Ovary (tissue), 9 donors: ENCODE measurements around the gene KIAA1328. TPM values are rescaled to one million over a fixed set of nuclear protein-coding genes. Genes with fewer than 3 reads are reported as not detected.
"Not testable (repeated sequence)": the region's sequence is repeated elsewhere in the genome, so short reads cannot be mapped to it uniquely, and the experiment has no call there.

Experiments
- DNase-seq, 5 donors: peaks; one replicate each; pipeline ENCODE4 v3.0.0-alpha.2; 2019 to 2020
- H3K27ac ChIP-seq, 2 donors: fragments of 200-600 bp; one replicate each; pipeline versions ENCODE4 v1.5.1 to v1.8.0; 2019 to 2022
- H3K27me3 ChIP-seq: fragments of 200-600 bp; one replicate; pipeline ENCODE4 v1.8.0; 2022
- H3K36me3 ChIP-seq: fragments of 200-600 bp; sonication (generic); one replicate; pipeline ENCODE4 v1.5.1; 2019
- H3K4me1 ChIP-seq: one replicate; pipeline ENCODE4 v1.8.1; 2013; ENCODE audit warnings: mild to moderate bottlenecking, moderate library complexity; ENCODE audit not compliant: insufficient read depth
- H3K4me3 ChIP-seq: fragments of 200-600 bp; sonication (generic); one replicate; pipeline ENCODE4 v1.5.1; 2017
- H3K9me3 ChIP-seq, 2 donors: fragments of 200-600 bp in 1 of 2; sonication (generic) in 1 of 2; one replicate each; pipeline versions ENCODE4 v1.5.1 to v1.8.1; 2013 to 2019; ENCODE audit warnings: mild to moderate bottlenecking in 1 of 2, moderate library complexity in 1 of 2
- EP300 ChIP-seq: sonication (generic); formaldehyde crosslinking; IDR thresholded peaks from one replicate; pipeline ENCODE4 v1.6.1; 2017; ENCODE audit warnings: antibody characterized with exemption
- POLR2A ChIP-seq: fragments of 450-650 bp; IDR thresholded peaks from one replicate; pipeline ENCODE4 v1.6.1; 2017; ENCODE audit warnings: antibody characterized with exemption, mild to moderate bottlenecking, moderate library complexity
- WGBS, 3 donors: extraction: QIAGEN DNeasy Blood & Tissue Kit in 1 of 3; methylation state at CpG; one replicate each; pipeline versions ENCODE4 v1.1.5 to v1.1.7; 2013 to 2017; 5-methylcytosine and 5-hydroxymethylcytosine counted together
- intact Hi-C, 4 donors: fragments of 100-400 bp; cut with DNase I; formaldehyde crosslinking; loops; one replicate each; pipeline versions ENCODE4 v1.11.0 to v1.15.1; 2022 to 2023
- polyA plus RNA-seq, 2 donors: library from polyadenylated mRNA; stranded (reverse); fragments of 200-250 nt in 1 of 2; fragments of 350-450 nt in 1 of 2; fragmentation: Illumina TruSeq in 1 of 2; extraction: RNeasy Lipid Tissue Mini Kit (QIAGEN cat#74804) in 1 of 2; gene quantifications; one replicate each; pipeline ENCODE4 v1.2.3, GENCODE V29; 2013 to 2014
- total RNA-seq, 7 donors: library from RNA; depleted of rRNA in 2 of 7; stranded (reverse); fragments of >200 nt in 2 of 7; fragmentation: NEBNext Ultra II Directional in 3 of 7; extraction: Animal tissue kit (Norgen Biotek cat#: 25700) in 3 of 7; gene quantifications; one replicate each; pipeline versions ENCODE4 v1.1.0 to v1.2.4, GENCODE V29; 2016 to 2023
- TF ChIP-seq, protein P1 (sequence below), 3 donors: fragments of 450-650 bp in 2 of 3; fragments of 200-600 bp in 1 of 3; IDR thresholded peaks; one replicate each; pipeline versions ENCODE4 v1.5.1 to v1.8.0; 2016 to 2022; ENCODE audit warnings: antibody characterized with exemption in 3 of 3, mild to moderate bottlenecking in 1 of 3
- donor health status: DM: no; HTN: no; CAD: no; lungs with moderate emphysema.
- donor health status: DM: no; HTN: no; CAD: no.
- donor health status: Bipolar disorder and iron deficiency.
- donor health status: DM: yes; HTN: yes; CAD: no.
- donor health status: DM: no; HTN: no; CAD: no.
- donor health status: DM: yes; HTN: yes; CAD: no.

The KIAA1328 gene
- total and polyA plus RNA-seq, 9 donors = 6.7 to 38.3 (median 18.7) TPM

DNA sequence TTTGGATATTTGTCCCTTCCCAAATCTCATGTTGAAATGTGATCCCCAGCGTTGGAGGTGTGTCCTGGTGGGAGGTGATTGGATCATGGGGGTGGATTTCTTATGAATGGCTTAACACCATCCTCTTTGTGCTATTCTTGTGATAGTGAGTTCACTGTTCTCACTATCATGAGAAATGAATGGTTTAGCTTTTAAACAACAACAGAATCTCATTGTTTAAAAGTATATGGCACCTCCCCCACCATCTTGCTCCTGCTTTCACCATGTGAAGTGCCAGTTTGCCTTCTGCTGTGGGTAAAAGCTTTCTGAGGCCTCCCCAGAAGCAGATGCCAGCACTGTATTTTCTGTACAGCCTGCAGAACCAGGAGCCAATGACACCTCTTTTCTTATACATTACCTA is 38.1 kb downstream of the KIAA1328 start:
- WGBS, 3 donors = 92 to 94% (median 94%) methylated on average over 1 of the region's 1 CpG
- H3K4me1 ChIP-seq = no peaks in the 10 kb centered on the region
- H3K27me3 ChIP-seq = no peaks in the 10 kb centered on the region
- TF ChIP-seq, protein P1, sequence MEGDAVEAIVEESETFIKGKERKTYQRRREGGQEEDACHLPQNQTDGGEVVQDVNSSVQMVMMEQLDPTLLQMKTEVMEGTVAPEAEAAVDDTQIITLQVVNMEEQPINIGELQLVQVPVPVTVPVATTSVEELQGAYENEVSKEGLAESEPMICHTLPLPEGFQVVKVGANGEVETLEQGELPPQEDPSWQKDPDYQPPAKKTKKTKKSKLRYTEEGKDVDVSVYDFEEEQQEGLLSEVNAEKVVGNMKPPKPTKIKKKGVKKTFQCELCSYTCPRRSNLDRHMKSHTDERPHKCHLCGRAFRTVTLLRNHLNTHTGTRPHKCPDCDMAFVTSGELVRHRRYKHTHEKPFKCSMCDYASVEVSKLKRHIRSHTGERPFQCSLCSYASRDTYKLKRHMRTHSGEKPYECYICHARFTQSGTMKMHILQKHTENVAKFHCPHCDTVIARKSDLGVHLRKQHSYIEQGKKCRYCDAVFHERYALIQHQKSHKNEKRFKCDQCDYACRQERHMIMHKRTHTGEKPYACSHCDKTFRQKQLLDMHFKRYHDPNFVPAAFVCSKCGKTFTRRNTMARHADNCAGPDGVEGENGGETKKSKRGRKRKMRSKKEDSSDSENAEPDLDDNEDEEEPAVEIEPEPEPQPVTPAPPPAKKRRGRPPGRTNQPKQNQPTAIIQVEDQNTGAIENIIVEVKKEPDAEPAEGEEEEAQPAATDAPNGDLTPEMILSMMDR (IDR thresholded peaks at IDR 0.05) = no peak
- TF ChIP-seq POLR2A (no peak), EP300 (no peak)
- no peak overlapping the region for H3K27ac ChIP-seq
- H3K4me3 ChIP-seq = no peak overlapping the region
- intact Hi-C loops = no loop called here
- H3K36me3 ChIP-seq = no peaks in the 10 kb centered on the region
- no peaks in the 10 kb centered on the region for H3K9me3 ChIP-seq
- no peak for DNase-seq

DNA sequence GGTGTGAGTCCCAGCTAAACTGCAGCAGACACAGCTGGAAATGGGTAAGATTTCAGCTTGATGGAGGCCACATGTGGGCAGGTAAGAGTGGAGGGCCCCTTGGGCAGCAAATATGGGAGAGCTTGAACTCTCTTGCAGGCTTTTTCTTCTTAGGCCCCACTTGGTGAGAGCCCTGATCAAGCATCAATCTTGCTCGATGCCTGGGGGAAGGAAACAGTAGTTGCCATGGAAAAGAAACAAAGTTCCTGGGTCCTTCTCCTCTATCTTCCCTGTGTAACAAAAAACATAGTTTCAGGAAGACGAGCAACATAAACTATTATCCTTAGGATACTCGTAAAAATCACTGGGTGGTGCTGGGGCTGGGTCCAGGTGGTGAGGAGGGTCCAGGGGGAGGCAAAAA is 42.9 kb downstream of the KIAA1328 start:
- Histone ChIP-seq H3K4me1 (no peaks in the 10 kb centered on the region), H3K9me3 (no peaks in the 10 kb centered on the region), H3K4me3 (no peak overlapping the region), H3K27ac (no peak overlapping the region), H3K36me3 (no peaks in the 10 kb centered on the region), H3K27me3 (no peaks in the 10 kb centered on the region)
- no peak for DNase-seq
- no peak for TF ChIP-seq EP300
- TF ChIP-seq POLR2A = no peak
- TF ChIP-seq, protein P1 (IDR thresholded peaks at IDR 0.05) = no peak
- WGBS, 3 donors = 87 to 90% (median 88%) methylated on average over 3 of the region's 3 CpGs
- intact Hi-C loops = no loop called here

DNA sequence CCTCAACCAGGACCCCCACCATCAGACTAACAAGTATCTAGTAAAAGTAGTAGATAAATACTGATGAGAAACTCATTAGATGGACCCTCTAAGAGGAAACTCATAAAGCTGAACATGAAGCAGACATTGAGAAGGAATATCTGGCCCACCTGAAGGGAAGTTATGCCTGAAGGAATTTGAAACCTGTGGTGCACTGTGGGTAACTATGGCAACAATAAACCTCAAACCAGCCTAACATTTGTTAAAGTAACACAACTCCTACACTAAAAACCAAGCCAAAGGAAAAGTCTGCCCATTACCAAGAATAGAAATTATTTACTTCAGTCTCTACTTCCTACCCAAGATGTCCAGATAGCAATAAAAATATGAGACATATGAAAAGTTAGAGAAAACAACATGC is 43.4 kb downstream of the KIAA1328 start:
- no peaks in the 10 kb centered on the region for H3K36me3 ChIP-seq
- no peaks in the 10 kb centered on the region for H3K4me1 ChIP-seq
- DNase-seq = no peak
- no peak for TF ChIP-seq EP300
- TF ChIP-seq POLR2A = no peak
- TF ChIP-seq, protein P1 (IDR thresholded peaks at IDR 0.05) = no peak
- intact Hi-C loops = no loop called here
- H3K4me3 ChIP-seq = no peak overlapping the region
- no peaks in the 10 kb centered on the region for H3K9me3 ChIP-seq
- H3K27ac ChIP-seq = no peak overlapping the region
- no peaks in the 10 kb centered on the region for H3K27me3 ChIP-seq

DNA sequence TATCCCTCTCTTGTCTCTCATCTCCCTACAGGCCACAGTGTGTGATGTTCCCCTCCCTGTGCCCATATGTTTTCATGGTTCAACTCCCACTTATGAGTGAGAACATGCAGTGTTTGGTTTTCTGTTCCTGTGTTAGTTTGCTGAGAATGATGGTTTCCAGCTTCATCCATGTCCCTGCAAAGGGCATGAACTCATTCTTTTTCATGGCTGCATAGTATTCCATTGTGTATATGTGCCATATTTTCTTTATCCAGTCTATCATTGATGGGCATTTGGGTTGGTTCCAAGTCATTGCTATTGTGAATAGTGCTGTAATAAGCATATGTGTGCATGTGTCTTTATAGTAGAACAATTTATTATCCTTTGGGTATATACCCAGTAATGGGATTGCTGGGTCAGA is 44.9 kb downstream of the KIAA1328 start:
- H3K4me1 ChIP-seq, intact Hi-C loops, H3K9me3 ChIP-seq, DNase-seq, H3K36me3 ChIP-seq, H3K27me3 ChIP-seq, H3K27ac ChIP-seq, H3K4me3 ChIP-seq: not testable (repeated sequence)

DNA sequence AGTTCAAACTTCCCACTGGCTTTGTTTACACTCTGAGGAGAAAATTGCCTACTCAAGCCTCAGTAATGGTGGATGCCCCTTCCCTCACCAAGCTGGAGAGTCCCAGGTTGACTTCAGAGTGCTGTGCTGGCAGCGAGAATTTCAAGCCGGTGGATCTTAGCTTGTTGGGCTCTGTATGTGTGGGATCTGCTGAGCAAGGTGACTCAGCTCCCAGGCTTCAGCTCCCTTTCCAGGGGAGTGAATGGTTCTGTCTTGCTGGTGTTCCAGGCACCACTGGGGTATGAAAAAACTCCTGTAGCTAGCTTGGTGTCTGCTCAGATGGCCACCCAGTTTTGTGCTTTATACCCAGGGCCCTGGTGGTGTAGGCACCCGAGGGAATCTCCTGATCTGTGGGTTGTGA is 50.9 kb downstream of the KIAA1328 start:
- WGBS, 3 donors = 96 to 100% (median 97%) methylated on average over 3 of the region's 3 CpGs
- H3K9me3 ChIP-seq, intact Hi-C loops, H3K27me3 ChIP-seq, H3K27ac ChIP-seq, H3K4me1 ChIP-seq, H3K4me3 ChIP-seq, H3K36me3 ChIP-seq, DNase-seq: not testable (repeated sequence)

DNA sequence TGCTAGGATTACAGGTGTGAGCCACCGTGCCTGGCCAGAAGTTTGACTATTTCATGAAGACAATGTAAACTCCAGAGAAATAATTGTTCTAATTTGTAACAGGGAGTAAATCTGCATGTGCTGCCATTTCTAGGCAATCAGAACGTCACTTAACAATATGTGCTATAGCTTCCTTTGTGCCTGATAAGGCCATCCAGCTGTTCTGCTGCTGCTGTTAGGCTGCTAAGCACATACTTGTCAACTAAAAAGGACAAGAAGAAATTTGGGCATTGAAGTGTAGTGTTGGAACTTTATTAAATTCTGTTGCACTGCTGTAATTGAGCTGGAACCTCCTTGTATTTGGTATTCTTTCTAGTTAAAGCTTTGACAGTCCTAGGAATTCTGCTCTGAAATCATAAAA is 57.1 kb downstream of the KIAA1328 start:
- H3K9me3 ChIP-seq = no peaks in the 10 kb centered on the region
- DNase-seq = no peak
- no peak for TF ChIP-seq EP300
- TF ChIP-seq POLR2A = no peak
- TF ChIP-seq, protein P1 (IDR thresholded peaks at IDR 0.05) = no peak
- H3K4me3 ChIP-seq = no peak overlapping the region
- no peaks in the 10 kb centered on the region for H3K4me1 ChIP-seq
- 80 to 90% (median 87%) methylated on average over 2 of the region's 2 CpGs for WGBS, 3 donors
- no peaks in the 10 kb centered on the region for H3K27me3 ChIP-seq
- intact Hi-C loops = no loop called here
- no peak overlapping the region for H3K27ac ChIP-seq
- H3K36me3 ChIP-seq = no peaks in the 10 kb centered on the region
